ENCODE measurements around the gene GRIK1.

Gene GRIK1

DNA sequence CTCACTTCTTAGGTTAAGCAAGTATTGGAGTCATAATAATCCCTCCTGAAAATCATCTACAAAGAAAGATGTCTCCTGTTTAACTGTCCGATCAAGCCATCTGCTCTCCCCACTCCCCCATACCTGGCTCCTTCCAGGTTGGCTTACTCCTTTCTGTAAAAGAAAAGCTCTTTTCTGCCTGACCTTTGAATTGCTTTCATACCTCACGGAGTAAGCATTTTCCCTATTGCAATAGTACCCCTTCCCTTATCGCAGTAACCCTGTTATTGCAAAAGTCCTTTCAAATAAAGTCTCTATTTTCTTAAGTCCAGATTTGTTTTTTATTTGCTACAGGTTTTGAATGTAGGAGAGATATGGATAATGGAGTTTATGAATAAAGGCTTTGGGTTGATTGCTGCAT lies 150.4 kb downstream of the GRIK1 start:
- in situ Hi-C loops (cut with MboI; ENCODE audit: low sequenced_read_pairs): no loop called here

GRCh38 chr21:29788752-29789151 lies 151.0 kb downstream of the GRIK1 start:
- in situ Hi-C loops (cut with MboI; ENCODE audit: low sequenced_read_pairs): no loop called here

DNA sequence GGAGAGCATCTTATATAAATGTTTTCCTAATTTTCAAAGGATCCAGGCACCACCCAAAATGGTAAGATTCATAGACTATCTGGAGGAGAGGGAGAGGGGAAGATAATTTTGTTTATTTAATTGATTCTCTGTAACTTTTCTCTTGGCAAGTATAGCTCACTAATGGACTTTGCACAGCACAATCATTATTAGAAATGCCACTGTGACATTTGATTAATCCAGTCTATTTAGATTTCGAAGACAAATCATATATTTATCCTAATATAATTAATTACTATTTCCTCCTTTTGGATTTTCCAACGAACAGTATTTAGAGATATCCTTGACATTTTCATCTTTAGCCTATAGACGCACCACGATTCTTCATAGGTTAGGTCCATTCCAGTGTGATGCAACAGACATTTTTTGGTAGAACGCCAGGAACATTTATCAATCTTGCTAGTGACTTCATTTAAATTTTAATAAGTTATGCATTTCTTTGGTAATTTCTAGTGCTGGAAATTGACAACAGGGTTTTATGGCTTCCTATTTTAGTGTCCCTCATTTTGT lies 152.4 kb downstream of the GRIK1 start:
- in situ Hi-C loops (cut with MboI; ENCODE audit: low sequenced_read_pairs): no loop called here

GRCh38 chr21:29786496-29787360 lies 153.1 kb downstream of the GRIK1 start:
- in situ Hi-C loops (cut with MboI; ENCODE audit: low sequenced_read_pairs): no loop called here

GRCh38 chr21:29777160-29777559 lies 162.6 kb downstream of the GRIK1 start:
- in situ Hi-C loops (cut with MboI; ENCODE audit: low sequenced_read_pairs): no loop called here

DNA sequence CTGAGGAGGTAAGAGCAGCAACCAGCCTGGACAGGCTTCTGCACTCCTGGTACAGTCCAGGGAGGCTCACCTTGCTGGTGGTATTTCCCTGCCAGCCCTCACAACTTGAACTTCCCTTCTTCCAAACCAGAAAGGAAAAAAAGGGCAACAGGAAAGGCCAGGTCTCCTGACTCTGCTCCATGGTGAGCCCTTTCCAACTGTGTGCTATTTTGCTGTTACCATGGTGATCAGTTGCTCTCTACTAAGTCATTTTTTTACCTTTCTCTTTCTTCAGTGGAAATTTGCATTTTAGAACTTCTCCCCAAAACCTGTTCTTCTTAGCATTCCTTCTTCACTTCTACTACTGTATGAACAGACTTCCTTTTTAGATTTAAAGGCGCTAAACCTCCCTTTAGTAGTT lies 164.3 kb downstream of the GRIK1 start:
- in situ Hi-C loops (cut with MboI; ENCODE audit: low sequenced_read_pairs): no loop called here

DNA sequence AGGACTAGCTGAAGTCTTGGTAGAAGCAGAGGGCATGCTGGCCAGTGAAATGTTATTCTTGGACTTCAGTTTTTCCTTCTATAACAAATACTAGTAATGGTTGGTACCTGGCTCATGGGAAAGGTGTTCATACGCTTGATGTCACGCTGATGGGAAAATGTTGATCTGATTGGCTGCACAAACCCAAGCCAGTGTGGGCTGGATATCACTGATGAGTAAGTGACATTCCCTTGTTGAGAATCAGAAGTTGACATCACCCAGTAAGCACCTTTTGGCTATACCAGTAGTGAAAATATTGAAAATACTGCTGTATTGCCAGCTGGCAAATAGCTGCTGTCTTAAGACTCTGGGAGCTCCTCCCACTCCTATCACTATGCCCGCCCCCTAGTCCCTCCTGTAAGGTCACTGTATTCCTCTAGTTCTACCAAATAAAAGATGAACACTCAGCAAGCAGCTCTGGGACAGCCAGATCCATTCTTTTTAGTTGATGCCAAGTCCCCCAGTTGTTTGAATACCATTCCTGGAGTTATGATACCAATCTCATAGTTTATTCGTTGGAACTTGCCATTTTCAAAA lies 168.2 kb downstream of the GRIK1 start:
- in situ Hi-C loops (cut with MboI; ENCODE audit: low sequenced_read_pairs): no loop called here

DNA sequence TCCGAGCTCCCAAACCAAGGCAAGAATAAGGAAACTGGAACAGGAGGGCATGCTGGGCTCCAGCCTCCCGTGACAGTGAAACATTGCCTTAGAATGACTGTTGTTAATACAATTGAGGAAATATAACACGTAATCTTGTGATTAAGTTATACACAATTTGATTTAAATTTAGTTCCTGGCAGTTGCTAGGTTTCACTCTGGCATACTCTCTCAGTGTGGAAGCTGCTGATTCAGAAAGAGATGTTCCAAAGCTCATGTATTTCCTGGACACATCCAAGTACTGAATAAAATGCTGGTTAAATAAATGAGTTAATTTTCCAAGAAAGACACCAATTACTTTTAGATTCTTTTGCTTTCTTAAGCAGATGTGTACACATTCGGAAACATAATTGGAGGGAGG lies 176.1 kb downstream of the GRIK1 start:
- in situ Hi-C loops (cut with MboI; ENCODE audit: low sequenced_read_pairs): no loop called here

DNA sequence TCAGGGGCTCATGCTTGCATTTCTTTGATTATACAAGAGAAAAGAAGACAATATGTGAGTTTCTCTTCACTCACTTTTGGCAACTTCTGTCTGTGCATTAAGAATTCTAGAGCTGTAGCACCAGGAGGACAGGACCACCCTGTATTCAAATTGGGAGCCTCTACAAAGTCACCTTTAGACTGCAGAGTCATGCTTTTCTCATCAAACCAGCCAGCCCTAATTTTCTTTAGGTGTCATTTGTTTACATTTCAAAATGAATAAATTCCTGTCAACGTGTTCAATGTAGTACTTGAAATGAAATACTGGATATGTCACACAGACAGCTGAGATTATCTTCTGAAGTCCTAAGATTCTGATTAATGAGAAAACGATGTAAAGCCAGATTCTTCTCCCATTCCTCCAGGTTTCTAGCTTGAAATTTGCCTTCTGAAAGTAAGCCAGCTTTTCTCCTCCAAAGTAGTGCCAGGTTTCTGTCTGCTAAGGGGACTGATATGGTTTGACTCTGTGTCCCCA lies 177.2 kb downstream of the GRIK1 start:
- in situ Hi-C loops (cut with MboI; ENCODE audit: low sequenced_read_pairs): no loop called here

DNA sequence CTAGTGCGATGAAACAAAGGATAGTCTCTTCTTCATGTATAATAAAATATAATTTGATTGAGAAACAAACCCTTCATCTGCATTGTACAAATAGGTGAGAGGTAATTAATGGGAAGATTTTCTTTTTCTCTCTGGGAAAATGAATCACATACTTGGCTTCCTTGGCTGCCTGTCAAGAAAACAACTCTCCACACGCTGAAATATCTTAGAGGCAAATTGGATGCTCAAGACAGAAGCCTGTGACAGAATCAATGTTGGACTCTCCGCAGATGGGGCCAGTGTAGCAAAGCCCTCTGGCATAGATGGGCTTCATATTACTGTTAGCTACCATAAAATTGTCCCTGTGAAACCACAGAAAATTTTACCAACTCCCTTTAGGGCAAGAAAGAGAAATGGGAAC lies 186.6 kb downstream of the GRIK1 start:
- in situ Hi-C loops (cut with MboI; ENCODE audit: low sequenced_read_pairs): no loop called here

DNA sequence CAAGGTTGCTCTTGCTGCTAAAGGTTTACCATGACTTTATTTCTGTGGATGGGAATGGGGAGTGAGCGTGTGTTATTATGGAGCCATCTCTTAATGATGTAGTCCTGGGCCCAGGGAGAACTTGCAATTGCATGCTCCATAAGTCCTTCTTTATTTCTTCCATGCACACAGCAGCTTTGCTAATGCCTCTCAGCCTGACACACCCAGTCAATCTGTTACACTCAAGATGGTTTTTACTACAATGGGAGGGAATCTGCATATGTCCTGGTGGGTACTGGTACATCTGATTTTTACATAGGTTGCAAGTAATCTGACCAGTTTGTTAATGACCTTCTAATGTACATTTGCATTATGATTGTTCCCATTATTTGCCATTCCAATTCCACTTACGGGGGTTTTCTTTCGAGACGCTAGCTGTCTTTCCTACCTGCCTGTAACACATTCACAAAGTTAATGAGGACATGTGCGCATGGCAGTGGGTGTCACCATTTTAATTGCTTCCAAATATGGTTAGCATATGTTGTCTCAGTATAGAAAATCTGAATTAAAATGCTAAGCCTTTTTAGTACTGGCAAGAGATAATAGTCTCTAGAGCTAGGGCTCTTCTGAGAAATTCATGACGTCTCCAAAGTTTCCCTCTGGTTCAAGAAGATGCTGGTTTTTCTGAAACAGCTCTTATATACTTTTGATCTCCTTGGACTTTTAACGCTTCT lies 188.2 kb downstream of the GRIK1 start:
- in situ Hi-C loops (cut with MboI; ENCODE audit: low sequenced_read_pairs): no loop called here

GRCh38 chr21:29749957-29750356 lies 189.8 kb downstream of the GRIK1 start:
- in situ Hi-C loops (cut with MboI; ENCODE audit: low sequenced_read_pairs): no loop called here

DNA sequence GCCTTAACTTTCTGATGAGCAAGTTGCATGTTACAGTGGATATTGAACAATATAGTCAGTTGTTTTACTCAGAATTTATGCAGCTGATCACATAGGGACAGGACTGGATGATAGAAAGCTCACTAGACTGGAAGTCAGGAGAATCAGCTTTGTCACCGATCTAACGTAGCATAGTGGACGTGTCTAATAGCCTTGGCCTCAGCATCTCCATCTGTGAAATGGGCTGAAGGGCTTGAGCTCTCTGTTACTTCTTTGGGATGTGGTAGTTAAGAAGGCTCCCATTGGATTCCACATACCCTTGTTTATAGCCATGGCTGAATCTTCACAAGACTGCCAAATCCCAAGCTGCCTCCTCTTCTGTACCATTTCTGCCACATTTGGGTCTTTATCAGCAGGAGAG lies 190.6 kb downstream of the GRIK1 start:
- in situ Hi-C loops (cut with MboI; ENCODE audit: low sequenced_read_pairs): no loop called here

GRCh38 chr21:29748391-29749167 lies 191.2 kb downstream of the GRIK1 start:
- in situ Hi-C loops (cut with MboI; ENCODE audit: low sequenced_read_pairs): no loop called here

GRCh38 chr21:29741761-29742160 lies 198.0 kb downstream of the GRIK1 start:
- in situ Hi-C loops (cut with MboI; ENCODE audit: low sequenced_read_pairs): no loop called here

DNA sequence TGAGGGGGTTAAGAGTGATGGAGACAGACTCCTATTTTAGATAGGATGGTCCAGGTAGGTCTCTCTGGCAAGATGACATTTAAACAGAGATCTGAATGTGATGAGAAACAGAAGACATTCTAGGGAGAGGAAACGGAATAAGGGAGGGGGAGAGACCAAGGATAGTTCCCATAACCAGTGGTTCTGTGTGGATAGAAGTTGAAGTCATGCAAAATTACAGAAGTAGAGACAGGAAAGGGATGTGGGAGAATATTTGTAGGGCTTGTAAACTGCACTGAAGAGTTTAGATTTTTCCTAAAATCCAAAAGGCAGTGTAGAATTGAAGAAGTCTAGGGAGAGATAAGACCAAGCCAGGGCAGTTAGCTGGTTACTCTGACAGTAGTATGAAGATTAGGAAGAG lies 200.6 kb downstream of the GRIK1 start:
- in situ Hi-C loops (cut with MboI; ENCODE audit: low sequenced_read_pairs): no loop called here

- in situ Hi-C loops (cut with MboI; ENCODE audit: low sequenced_read_pairs): no loop called here
Measured at GRCh38 chr21:29738730-29739129, 201.1 kb downstream of the GRIK1 start.

DNA sequence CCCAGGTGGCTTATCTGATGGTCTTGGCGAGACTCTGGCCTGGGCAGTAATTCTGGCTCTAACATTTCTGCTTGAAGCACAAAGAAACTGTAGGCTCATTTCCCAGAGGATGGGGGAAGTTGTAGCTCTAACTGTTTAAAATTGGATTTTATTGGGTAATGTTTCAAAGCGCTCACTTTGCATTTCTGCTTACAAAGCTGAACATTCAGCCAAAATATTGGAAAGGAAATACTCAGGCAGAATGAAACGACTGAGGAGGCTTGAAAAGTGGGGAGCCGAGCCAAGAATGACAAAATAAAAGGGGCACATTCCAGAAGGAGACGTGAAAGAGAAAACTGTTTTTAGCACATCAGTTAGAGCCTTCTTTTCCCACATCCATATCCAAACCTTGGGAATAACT lies 202.6 kb downstream of the GRIK1 start:
- in situ Hi-C loops (cut with MboI; ENCODE audit: low sequenced_read_pairs): no loop called here

DNA sequence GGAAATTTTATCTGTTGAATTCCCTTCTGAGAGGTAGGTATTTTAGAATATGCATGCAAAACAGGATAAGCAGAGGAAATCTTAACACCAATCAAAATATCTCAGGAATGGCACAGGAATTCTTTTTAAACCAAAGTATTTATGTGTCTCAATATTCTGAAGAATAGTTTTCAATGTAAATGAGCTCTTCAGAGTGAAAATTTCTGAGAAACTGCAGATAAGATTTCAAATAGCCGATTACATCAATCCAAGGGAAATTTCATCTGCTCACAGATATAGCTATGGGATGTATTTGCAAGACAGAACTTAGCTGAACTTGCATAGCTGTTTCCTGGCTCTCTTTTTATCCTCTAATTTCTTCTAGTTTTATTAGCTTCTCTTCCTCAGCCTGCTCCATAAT lies 209.5 kb downstream of the GRIK1 start:
- in situ Hi-C loops (cut with MboI; ENCODE audit: low sequenced_read_pairs): no loop called here

DNA sequence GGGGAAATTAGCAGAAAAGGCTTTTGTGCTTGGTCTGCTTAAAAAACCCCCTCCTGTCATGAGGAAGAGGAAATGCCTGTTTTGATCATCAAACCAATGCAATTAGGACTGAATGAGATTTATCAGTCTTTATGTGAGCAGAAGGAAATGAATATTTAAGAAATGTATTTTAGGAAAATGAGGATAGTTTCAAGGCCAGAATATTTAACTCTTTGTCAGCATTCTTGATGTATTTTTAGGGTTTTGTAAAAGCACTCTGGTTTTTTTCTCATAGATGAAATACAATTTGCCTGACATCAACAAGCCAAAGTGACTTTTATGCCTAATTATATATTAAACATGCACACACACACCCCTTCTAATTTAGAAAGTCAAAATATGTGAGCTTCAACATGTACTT lies 213.8 kb downstream of the GRIK1 start:
- in situ Hi-C loops (cut with MboI; ENCODE audit: low sequenced_read_pairs): no loop called here
